ENCODE data around the gene COX8C.

Gene COX8C

GRCh38 chr14:93337143-93337753, 9.7 kb upstream of the COX8C start:
- peaks cover 10% of the 10 kb centered on the region for H3K4me1 ChIP-seq (ENCODE audit: insufficient read depth, low read length, severe bottlenecking)
- peaks cover under 1% of the 10 kb centered on the region; the same call in 1 of the 2 replicates for H3K79me2 ChIP-seq (ENCODE audit: insufficient read depth, low read length)
- no peaks in the 10 kb centered on the region for H4K20me1 ChIP-seq (ENCODE audit: insufficient read depth, low read length)
- no peaks in the 10 kb centered on the region for H3K27me3 ChIP-seq (ENCODE audit: insufficient read depth, low read length)
- H3F3A ChIP-seq (ENCODE audit: insufficient read depth, low read length) = no peaks in the 10 kb centered on the region
- H3K27ac ChIP-seq (ENCODE audit: low read depth, low read length, poor library complexity, severe bottlenecking) = no peak overlapping the region
- no peak overlapping the region for H3K4me2 ChIP-seq (ENCODE audit: low read length)
- TF ChIP-seq CTCF (IDR thresholded peaks at IDR 0.05; ENCODE audit: low read length) (no peak), EZH2 (IDR thresholded peaks at IDR 0.05; ENCODE audit: borderline replicate concordance, low read length) (no peak)
- H3K9me2 ChIP-seq (ENCODE audit: low read depth, low read length) = no peaks in the 10 kb centered on the region
- no peak overlapping the region for H3K9ac ChIP-seq (ENCODE audit: low read length)
- 0 out of 2 replicates have a peak, but pooled peaks cover 4% of the 10 kb centered on the region for H3K36me3 ChIP-seq (ENCODE audit: insufficient read depth, low read length)
- H3K9me3 ChIP-seq (ENCODE audit: low read length) = 0 out of 2 replicates have a peak, but pooled peaks cover 9% of the 10 kb centered on the region
- H3K4me3 ChIP-seq (ENCODE audit: low read depth, low read length, poor library complexity, severe bottlenecking) = no peak overlapping the region
- H2AFZ ChIP-seq (ENCODE audit: low read length) = no peak overlapping the region

- Histone ChIP-seq H3K9me2 (ENCODE audit: low read depth, low read length) (no peaks in the 10 kb centered on the region), H3K36me3 (ENCODE audit: insufficient read depth, low read length) (0 out of 2 replicates have a peak, but pooled peaks cover 4% of the 10 kb centered on the region), H3K9ac (ENCODE audit: low read length) (no peak overlapping the region), H3K79me2 (ENCODE audit: insufficient read depth, low read length) (no peaks in the 10 kb centered on the region), H3K4me3 (ENCODE audit: low read depth, low read length, poor library complexity, severe bottlenecking) (no peak overlapping the region), H3K9me3 (ENCODE audit: low read length) (0 out of 2 replicates have a peak, but pooled peaks cover 9% of the 10 kb centered on the region), H3F3A (ENCODE audit: insufficient read depth, low read length) (no peaks in the 10 kb centered on the region), H3K4me2 (ENCODE audit: low read length) (no peak overlapping the region), H2AFZ (ENCODE audit: low read length) (no peak overlapping the region), H3K27me3 (ENCODE audit: insufficient read depth, low read length) (no peaks in the 10 kb centered on the region), H4K20me1 (ENCODE audit: insufficient read depth, low read length) (no peaks in the 10 kb centered on the region), H3K4me1 (ENCODE audit: insufficient read depth, low read length, severe bottlenecking) (peaks cover 10% of the 10 kb centered on the region), H3K27ac (ENCODE audit: low read depth, low read length, poor library complexity, severe bottlenecking) (no peak overlapping the region)
- TF ChIP-seq CTCF (IDR thresholded peaks at IDR 0.05; ENCODE audit: low read length) (no peak), EZH2 (IDR thresholded peaks at IDR 0.05; ENCODE audit: borderline replicate concordance, low read length) (no peak)
Observed at GRCh38 chr14:93337884-93338283, 9.1 kb upstream of the COX8C start.

- Histone ChIP-seq H3K9ac (ENCODE audit: low read length) (no peak overlapping the region), H3K27me3 (ENCODE audit: insufficient read depth, low read length) (no peaks in the 10 kb centered on the region), H3F3A (ENCODE audit: insufficient read depth, low read length) (no peaks in the 10 kb centered on the region), H3K27ac (ENCODE audit: low read depth, low read length, poor library complexity, severe bottlenecking) (no peak overlapping the region), H3K9me3 (ENCODE audit: low read length) (0 out of 2 replicates have a peak, but pooled peaks cover 2% of the 10 kb centered on the region), H3K79me2 (ENCODE audit: insufficient read depth, low read length) (no peaks in the 10 kb centered on the region), H3K9me2 (ENCODE audit: low read depth, low read length) (no peaks in the 10 kb centered on the region), H3K36me3 (ENCODE audit: insufficient read depth, low read length) (no peaks in the 10 kb centered on the region), H4K20me1 (ENCODE audit: insufficient read depth, low read length) (no peaks in the 10 kb centered on the region), H3K4me1 (ENCODE audit: insufficient read depth, low read length, severe bottlenecking) (no peaks in the 10 kb centered on the region), H3K4me2 (ENCODE audit: low read length) (no peak overlapping the region), H3K4me3 (ENCODE audit: low read depth, low read length, poor library complexity, severe bottlenecking) (no peak overlapping the region), H2AFZ (ENCODE audit: low read length) (no peak overlapping the region)
- TF ChIP-seq EZH2 (IDR thresholded peaks at IDR 0.05; ENCODE audit: borderline replicate concordance, low read length) (no peak), CTCF (IDR thresholded peaks at IDR 0.05; ENCODE audit: low read length) (no peak)
Observed at GRCh38 chr14:93343266-93343665, 3.7 kb upstream of the COX8C start.

All from OCI-LY1 (cell line).